GM19099 (cell line): ENCODE data around the gene DCLRE1A.

ENCODE experiments used
- POLR2A ChIP-seq: IDR thresholded peaks from 3 replicates; pipeline ENCODE4 v1.6.1; 2011; ENCODE audit warnings: low read depth; ENCODE audit not compliant: insufficient read length; ENCODE audit errors: extremely low read depth

The DCLRE1A gene

DNA sequence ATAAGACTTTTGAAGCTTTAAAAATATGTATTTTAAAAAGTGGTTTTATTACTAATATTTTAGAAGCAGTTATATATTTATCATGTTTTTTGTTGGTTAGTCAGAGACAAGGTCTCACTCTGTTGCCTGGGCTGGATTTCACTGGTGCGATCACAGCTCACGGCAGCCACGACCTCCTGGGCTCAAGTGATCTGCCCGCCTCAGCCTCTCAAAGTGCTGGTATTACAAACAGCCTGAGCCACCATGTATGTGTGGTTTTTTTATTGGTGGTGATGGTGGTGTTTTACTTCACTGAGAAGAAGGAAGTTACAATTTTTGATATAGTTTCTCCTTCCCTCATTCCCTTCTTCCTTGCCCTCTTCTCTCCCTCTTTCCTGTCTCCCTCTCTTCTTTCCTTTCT, 14.0 kb upstream of the DCLRE1A start:
- TF ChIP-seq POLR2A = no peak

DNA sequence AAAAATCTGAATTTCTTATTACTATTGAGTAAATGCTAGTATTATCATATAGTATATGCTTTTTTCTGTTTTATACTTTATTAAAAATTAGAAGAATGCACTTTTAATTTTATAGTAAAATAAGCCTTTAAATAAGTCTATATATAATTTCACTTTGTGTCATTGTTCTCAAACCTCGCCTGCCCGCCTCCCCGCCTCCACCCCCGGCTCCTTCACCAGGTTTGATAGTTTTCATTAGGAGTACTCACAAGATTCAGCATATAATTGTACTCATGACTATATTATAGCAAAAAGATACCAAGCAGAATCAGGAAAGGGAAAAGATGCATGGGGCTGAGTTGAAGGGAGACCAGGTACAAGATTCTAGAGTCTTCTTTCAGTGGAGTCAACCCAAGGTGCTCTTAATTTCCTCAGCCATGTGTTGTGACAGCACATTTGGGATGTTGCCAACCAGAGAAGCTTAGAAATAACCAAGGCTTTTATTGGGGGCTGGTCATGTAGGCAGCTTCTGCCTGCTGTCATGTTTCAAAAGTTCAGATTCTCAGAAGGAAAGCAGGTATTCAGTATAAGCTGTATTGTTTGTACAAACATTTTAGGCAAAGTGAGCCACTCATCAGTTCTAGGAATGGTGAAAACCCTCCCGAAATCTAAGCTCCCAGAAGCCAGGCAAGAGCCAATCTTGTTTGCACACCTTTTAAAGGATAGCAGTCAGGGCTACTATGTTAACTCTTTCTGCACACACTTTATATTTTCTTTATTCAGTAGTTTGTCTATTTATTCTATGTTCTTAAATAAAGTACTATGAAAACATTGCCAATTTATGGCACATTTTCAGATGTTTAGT, 12.9 kb upstream of the DCLRE1A start:
- TF ChIP-seq POLR2A = no peak

DNA sequence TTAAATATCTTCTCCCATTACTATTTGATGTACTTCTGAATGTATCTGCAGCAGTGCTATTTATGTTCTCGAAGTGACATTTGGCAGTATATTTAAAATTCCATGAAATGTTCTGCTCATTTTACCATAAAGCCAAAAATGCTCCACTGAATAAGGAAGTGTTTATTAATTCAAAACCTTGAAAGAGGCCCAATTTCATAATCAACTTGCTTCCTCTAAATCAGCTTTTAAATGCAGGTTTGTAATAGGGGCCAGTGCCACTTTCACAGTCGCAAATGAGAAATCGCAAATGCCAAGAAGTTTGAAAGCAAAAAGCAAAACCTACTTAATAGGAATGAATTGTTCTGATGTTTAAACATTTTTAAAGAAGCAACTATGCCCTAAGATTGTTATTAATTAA, 12.0 kb upstream of the DCLRE1A start:
- no peak for TF ChIP-seq POLR2A

- TF ChIP-seq POLR2A = no peak
Observed at GRCh38 chr10:113859261-113859660, 5.4 kb upstream of the DCLRE1A start.

DNA sequence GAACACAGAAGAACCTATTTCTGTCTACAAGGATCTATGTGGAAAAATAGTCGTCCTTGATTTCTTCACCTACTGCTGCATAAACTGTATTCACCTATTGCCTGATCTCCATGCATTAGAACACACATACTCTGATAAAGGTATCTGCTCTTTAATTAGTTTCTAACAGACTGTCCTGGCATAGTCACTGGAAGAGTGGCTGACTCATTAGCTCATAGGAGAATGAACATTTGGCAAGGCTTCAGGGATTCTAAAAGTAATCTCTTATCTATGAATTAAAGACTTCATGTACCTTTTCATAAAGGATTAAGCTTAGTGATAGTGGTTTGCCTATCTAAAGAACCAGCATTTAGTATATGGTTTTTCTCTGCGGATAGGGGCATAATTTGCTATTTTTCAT, 4.7 kb upstream of the DCLRE1A start:
- TF ChIP-seq POLR2A = no peak

GRCh38 chr10:113857210-113857609, 3.3 kb upstream of the DCLRE1A start:
- TF ChIP-seq POLR2A = no peak

GRCh38 chr10:113856563-113856962, 2.7 kb upstream of the DCLRE1A start:
- no peak for TF ChIP-seq POLR2A

GRCh38 chr10:113854761-113855588, 1.1 kb upstream of the DCLRE1A start:
- TF ChIP-seq POLR2A = peak; percentile 78

- no peak for TF ChIP-seq POLR2A
Observed at GRCh38 chr10:113853578-113854012, 287 bp downstream of the DCLRE1A start.

DNA sequence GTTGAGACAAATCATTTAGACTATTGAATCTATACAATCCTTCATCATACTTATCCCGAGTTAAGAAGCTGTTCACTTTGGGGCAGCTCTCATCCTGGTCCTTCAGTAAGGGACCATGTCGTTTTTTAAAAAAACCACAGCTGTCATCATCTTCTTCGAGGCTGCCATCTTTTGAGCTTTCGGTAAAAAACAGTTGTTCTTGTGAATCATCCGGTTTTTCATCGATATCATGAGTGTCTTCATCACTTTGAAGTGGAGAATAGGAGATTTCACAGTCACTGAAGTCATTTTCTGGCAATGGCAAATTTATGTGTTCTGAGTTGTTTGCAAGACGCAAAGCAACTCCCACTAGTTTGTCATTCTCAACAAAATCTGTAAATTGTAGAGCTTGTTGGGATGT, 3.9 kb downstream of the DCLRE1A start:
- no peak for TF ChIP-seq POLR2A

- no peak for TF ChIP-seq POLR2A
Observed at GRCh38 chr10:113849140-113849803, 4.6 kb downstream of the DCLRE1A start.

DNA sequence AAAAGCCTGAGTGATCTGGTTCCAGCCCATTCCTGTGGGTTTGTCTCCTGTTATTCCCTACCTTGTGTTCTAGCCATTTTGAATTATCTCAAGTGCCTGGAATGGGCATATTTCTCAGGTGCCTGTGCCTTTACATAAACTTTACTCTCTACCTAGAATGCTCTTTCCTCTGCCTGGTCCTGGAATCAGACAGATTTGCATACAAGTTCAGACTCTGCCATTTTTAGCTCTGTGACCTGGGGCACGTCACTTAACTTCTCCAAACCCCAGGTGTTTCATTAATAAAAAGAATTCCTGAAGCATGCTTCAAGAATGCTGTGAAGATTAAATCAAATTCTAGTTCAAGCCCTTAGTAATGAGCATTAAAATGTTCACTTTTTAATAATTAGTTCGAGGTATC, 7.8 kb downstream of the DCLRE1A start:
- no peak for TF ChIP-seq POLR2A

DNA sequence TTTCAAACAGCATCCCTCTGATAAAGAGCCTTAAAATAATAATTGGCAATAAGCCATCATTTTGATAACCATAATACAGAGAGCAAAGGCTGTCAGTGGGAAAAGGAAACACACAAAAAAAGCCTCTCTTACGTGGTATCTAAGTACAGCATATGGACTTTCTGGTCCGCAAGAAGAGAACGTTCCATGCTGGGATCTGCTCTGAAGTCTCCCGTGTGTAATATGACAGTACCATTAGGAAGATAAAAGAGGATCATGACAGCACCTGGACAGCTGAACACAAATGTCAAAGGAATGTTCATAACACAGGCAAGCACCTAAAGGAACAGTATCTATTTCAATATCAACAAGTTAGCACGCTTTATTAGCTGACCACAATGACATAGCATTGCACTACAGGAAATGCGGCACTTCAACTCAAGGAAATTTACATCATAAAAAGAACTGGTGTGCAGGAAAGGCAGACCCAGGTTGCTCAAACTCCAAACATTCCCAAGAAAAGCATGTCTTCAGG, 9.9 kb downstream of the DCLRE1A start:
- TF ChIP-seq POLR2A = no peak

DNA sequence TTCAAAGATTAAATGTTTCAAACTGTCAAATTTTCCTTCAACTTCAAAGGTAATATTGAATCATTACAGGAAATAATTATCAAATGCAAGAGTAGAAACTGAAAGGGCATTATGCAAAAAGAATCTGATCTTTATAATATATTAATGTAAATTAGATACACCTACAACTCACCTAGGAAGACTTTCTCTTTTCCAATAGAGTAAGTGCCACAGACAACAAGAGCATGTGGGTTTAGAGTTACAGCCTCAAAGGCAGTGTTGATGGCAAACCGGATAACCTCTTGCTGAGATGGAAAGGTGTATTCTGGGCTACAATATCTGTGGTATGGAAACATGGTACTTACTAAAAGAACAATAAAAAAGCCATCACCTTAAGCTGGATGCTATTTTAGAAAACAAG, 11.7 kb downstream of the DCLRE1A start:
- no peak for TF ChIP-seq POLR2A

GRCh38 chr10:113825791-113826190, 28.1 kb downstream of the DCLRE1A start:
- TF ChIP-seq POLR2A = no peak
